Measurements from ENCODE around the gene ARF1. TPM values are rescaled to one million over a fixed set of nuclear protein-coding genes. Genes with fewer than 3 reads are reported as not detected.

Gene ARF1
- total and polyA plus RNA-seq, 7 donors, result 176 to 612 (median 295) TPM

GRCh38 chr1:228120351-228120750, 37.8 kb downstream of the ARF1 start:
- Histone ChIP-seq H3K4me1 (no peaks in the 10 kb centered on the region), H3K36me3 (ENCODE audit: insufficient read depth in 1 of 2, low read depth in 1 of 2) (no peaks in the 10 kb centered on the region), H3K9me3 (no peaks in the 10 kb centered on the region), H3K27ac (no peak overlapping the region), H3K4me3 (no peak overlapping the region), H3K27me3 (ENCODE audit: insufficient read depth in 3 of 3, low read length in 2 of 3) (no peaks in the 10 kb centered on the region)
- WGBS, 3 donors, result 69 to 86% (median 76%) methylated on average over 1 of the region's 1 CpG
- intact Hi-C loops (cut with DNase I), result loop anchor here in 1 of 2 donors (10.0 kb wide), 1 partner anchor 274 kb away; no protein-coding TSS in a partner anchor
- no peak for TF ChIP-seq CTCF (IDR thresholded peaks at IDR 0.05)
- ATAC-seq (no peak), DNase-seq (no peak)

- no peaks in the 10 kb centered on the region for H3K9me3 ChIP-seq
- ATAC-seq (no peak), DNase-seq (no peak)
- intact Hi-C loops (cut with DNase I), result loop anchor here in 1 of 2 donors (10.0 kb wide), 1 partner anchor 274 kb away; no protein-coding TSS in a partner anchor
- H3K27me3 ChIP-seq (ENCODE audit: insufficient read depth in 3 of 3, low read length in 2 of 3), result no peaks in the 10 kb centered on the region
- no peaks in the 10 kb centered on the region for H3K4me1 ChIP-seq
- TF ChIP-seq CTCF (IDR thresholded peaks at IDR 0.05), result no peak
- H3K27ac ChIP-seq, result no peak overlapping the region
- H3K36me3 ChIP-seq (ENCODE audit: insufficient read depth in 1 of 2, low read depth in 1 of 2), result no peaks in the 10 kb centered on the region
- H3K4me3 ChIP-seq, result no peak overlapping the region
- 60 to 67% (median 60%) methylated on average over 5 of the region's 5 CpGs for WGBS, 3 donors
Measured at GRCh38 chr1:228120857-228121489, 38.5 kb downstream of the ARF1 start.

GRCh38 chr1:228122921-228123441, 40.5 kb downstream of the ARF1 start:
- WGBS, 3 donors, result 56 to 73% (median 71%) methylated on average over 1 of the region's 1 CpG
- intact Hi-C loops (cut with DNase I), result loop anchor here in 1 of 2 donors (10.0 kb wide), 1 partner anchor 272 kb away; no protein-coding TSS in a partner anchor

GRCh38 chr1:228123505-228123904, 41.0 kb downstream of the ARF1 start:
- Histone ChIP-seq H3K36me3 (ENCODE audit: insufficient read depth in 1 of 2, low read depth in 1 of 2) (no peaks in the 10 kb centered on the region), H3K4me1 (no peaks in the 10 kb centered on the region), H3K27ac (no peak overlapping the region), H3K4me3 (no peak overlapping the region), H3K27me3 (ENCODE audit: insufficient read depth in 3 of 3, low read length in 2 of 3) (no peaks in the 10 kb centered on the region), H3K9me3 (no peaks in the 10 kb centered on the region)
- no peak for TF ChIP-seq CTCF (IDR thresholded peaks at IDR 0.05)
- ATAC-seq (no peak), DNase-seq (no peak)
- WGBS, 3 donors, result 76 to 81% (median 76%) methylated on average over 2 of the region's 2 CpGs
- intact Hi-C loops (cut with DNase I), result loop anchor here in 1 of 2 donors (10.0 kb wide), 1 partner anchor 271 kb away; no protein-coding TSS in a partner anchor

More at GRCh38 chr1:228122921-228123441, 40.5 kb downstream of the ARF1 start:
- H3K4me1 ChIP-seq, result no peaks in the 10 kb centered on the region
- H3K9me3 ChIP-seq, result no peaks in the 10 kb centered on the region
- H3K27ac ChIP-seq, result no peak overlapping the region
- no peak for ATAC-seq
- TF ChIP-seq CTCF (IDR thresholded peaks at IDR 0.05), result no peak
- H3K4me3 ChIP-seq, result no peak overlapping the region
- H3K36me3 ChIP-seq (ENCODE audit: insufficient read depth in 1 of 2, low read depth in 1 of 2), result no peaks in the 10 kb centered on the region
- H3K27me3 ChIP-seq (ENCODE audit: insufficient read depth in 3 of 3, low read length in 2 of 3), result no peaks in the 10 kb centered on the region
- DNase-seq, result no peak
